SK-N-SH treated with all-trans-retinoic acid at 6 μM for 48 hours (cell line): ENCODE results near the gene ITIH4.

ENCODE experiments used
- CSDC2 ChIP-seq: fragments of 250-450 bp; sonication (Bioruptor Pico); IDR thresholded peaks from 2 replicates; pipeline ENCODE4 v1.5.0; 2020; ENCODE audit warnings: mild to moderate bottlenecking, moderate library complexity
- ESRRG ChIP-seq: fragments of 250-450 bp; sonication (Bioruptor Pico); IDR thresholded peaks from 2 replicates; pipeline ENCODE4 v1.6.1; 2021; ENCODE audit warnings: mild to moderate bottlenecking
- GLIS3 ChIP-seq: fragments of 250-450 bp; sonication (Bioruptor Pico); IDR thresholded peaks from 2 replicates; pipeline ENCODE4 v1.5.0; 2020; ENCODE audit warnings: mild to moderate bottlenecking, moderate library complexity
- PPARA ChIP-seq: fragments of 250-450 bp; sonication (Bioruptor Pico); IDR thresholded peaks from 2 replicates; pipeline ENCODE4 v1.5.0; 2020; ENCODE audit warnings: mild to moderate bottlenecking, borderline replicate concordance
- RARB ChIP-seq: fragments of 250-450 bp; sonication (Bioruptor Pico); IDR thresholded peaks from 2 replicates; pipeline ENCODE4 v1.8.0; 2021; ENCODE audit warnings: mild to moderate bottlenecking, moderate library complexity
- ZFP30 ChIP-seq: fragments of 450-650 bp; formaldehyde crosslinking; IDR thresholded peaks from 2 replicates; pipeline ENCODE4 v1.5.0; 2022; ENCODE audit warnings: mild to moderate bottlenecking, moderate library complexity
- ZNF70 ChIP-seq: fragments of 450-650 bp; formaldehyde crosslinking; IDR thresholded peaks from 2 replicates; pipeline ENCODE4 v1.5.0; 2020; ENCODE audit warnings: mild to moderate bottlenecking, moderate library complexity

GRCh38 chr3:52874160-52874701 lies 43.8 kb upstream of the ITIH4 start:
- TF ChIP-seq GLIS3 (CRISPR knock-in tag) = no peak
- TF ChIP-seq ZNF70 (CRISPR knock-in tag) = no peak
- TF ChIP-seq RARB (CRISPR knock-in tag) = no peak
- no peak for TF ChIP-seq CSDC2 (CRISPR knock-in tag)
- TF ChIP-seq ZFP30 (CRISPR knock-in tag) = no peak
- no peak for TF ChIP-seq ESRRG (CRISPR knock-in tag)
- TF ChIP-seq PPARA (CRISPR knock-in tag) = no peak
